GM20431 (cell line): ENCODE measurements around the gene TRAPPC10.

ENCODE experiments used
- in situ Hi-C: fragments of 300-500 bp; cut with MseI, MboI; formaldehyde crosslinking; loops from one replicate; pipeline ENCODE4 v1.15.0; 2020; ENCODE audit warnings: low sequenced_read_pairs; ENCODE audit not compliant: unreplicated experiment

The TRAPPC10 gene

DNA sequence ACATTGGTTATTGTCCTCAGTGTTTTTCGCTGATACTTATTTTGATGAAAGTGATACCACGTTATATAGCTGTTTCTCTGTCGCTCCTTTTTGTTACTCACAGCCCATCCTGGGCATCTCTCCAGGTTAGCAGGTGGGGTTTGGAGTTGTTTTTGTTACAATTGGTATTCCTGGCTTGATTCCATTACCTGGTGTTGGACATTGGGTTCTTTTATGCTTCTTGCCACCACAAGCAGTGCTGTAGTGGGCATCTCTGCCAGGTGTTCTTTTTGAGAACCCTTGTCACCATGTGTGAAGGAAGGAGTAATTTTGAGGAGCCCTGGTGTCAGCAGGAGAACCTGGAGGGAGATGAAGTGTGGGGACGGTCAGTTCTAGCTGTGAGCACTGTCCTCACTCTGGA, 47.6 kb downstream of the TRAPPC10 start:
- in situ Hi-C loops = no loop called here

DNA sequence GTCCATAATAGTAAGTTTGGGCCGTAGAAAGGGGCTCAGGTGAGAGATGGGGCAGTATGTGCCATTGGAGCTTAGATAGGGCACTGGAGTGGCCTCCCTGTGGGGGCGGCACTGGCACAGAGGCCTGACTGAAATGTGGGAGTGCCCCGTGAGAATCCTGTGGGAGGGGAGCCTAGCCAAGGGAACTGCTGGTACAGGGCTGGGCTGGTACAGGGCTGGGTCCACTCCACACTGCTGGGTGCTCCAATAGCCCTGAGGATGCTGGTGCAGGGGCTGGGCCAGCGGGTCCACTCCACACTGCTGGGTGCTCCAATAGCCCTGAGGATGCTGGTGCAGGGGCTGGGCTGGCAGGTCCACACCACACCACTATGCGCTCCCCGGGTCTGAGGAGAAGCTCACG, 50.3 kb downstream of the TRAPPC10 start:
- in situ Hi-C loops = no loop called here

- in situ Hi-C loops = no loop called here
Observed at GRCh38 chr21:44063151-44063912, 51.2 kb downstream of the TRAPPC10 start.

- in situ Hi-C loops = no loop called here
Observed at GRCh38 chr21:44064852-44065403, 52.8 kb downstream of the TRAPPC10 start.

DNA sequence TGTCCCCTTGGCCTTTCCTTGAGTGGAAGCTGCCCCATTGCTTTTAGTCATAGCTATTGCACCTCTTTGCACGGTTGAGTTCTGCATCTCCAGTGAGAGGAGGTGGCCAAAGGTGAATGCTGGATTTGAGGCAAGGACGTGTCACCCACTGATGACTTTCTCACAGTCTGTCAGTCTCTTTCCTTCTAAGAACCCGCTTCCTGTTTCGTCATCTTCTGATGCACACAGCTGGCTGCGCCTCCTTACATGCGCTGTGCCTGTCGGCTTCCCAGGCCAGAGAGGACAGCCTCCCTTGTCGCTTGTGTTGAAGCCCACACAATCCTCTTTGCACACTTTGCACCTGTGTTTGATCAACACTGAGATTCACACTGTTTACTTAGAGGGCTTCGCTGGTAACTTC, 53.3 kb downstream of the TRAPPC10 start:
- in situ Hi-C loops = no loop called here

- in situ Hi-C loops = no loop called here
Observed at GRCh38 chr21:44066116-44066515, 54.0 kb downstream of the TRAPPC10 start.

GRCh38 chr21:44067011-44067839, 55.1 kb downstream of the TRAPPC10 start:
- in situ Hi-C loops = no loop called here

GRCh38 chr21:44070391-44070790, 58.3 kb downstream of the TRAPPC10 start:
- in situ Hi-C loops = no loop called here

- in situ Hi-C loops = no loop called here
Observed at GRCh38 chr21:44071359-44072104, 59.4 kb downstream of the TRAPPC10 start.

GRCh38 chr21:44072111-44072510, 60.0 kb downstream of the TRAPPC10 start:
- in situ Hi-C loops = no loop called here

GRCh38 chr21:44074315-44074958, 62.3 kb downstream of the TRAPPC10 start:
- in situ Hi-C loops = no loop called here

- in situ Hi-C loops = no loop called here
Observed at GRCh38 chr21:44076316-44076715, 64.2 kb downstream of the TRAPPC10 start.

GRCh38 chr21:44078411-44078981, 66.4 kb downstream of the TRAPPC10 start:
- in situ Hi-C loops = no loop called here

DNA sequence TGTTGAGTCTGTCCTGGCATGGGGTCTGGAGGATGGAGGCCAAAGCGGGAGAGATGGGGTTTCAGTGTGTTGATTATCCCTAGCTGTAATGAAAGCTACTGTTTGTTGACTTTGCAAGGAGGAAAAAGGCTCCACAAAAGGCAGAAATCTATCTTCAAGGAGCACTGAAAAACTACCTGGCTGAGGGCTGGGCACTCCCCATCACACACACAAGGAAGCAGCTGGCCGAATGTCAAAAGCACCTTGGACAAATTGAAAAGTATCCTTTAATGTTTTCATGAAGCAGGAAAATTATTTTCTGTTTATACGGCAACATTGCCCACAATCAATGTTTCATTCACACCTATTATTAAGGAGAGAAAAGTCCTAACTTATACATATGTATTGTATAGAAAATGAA, 67.3 kb downstream of the TRAPPC10 start:
- in situ Hi-C loops = no loop called here

- in situ Hi-C loops = no loop called here
Observed at GRCh38 chr21:44079846-44080245, 67.7 kb downstream of the TRAPPC10 start.

DNA sequence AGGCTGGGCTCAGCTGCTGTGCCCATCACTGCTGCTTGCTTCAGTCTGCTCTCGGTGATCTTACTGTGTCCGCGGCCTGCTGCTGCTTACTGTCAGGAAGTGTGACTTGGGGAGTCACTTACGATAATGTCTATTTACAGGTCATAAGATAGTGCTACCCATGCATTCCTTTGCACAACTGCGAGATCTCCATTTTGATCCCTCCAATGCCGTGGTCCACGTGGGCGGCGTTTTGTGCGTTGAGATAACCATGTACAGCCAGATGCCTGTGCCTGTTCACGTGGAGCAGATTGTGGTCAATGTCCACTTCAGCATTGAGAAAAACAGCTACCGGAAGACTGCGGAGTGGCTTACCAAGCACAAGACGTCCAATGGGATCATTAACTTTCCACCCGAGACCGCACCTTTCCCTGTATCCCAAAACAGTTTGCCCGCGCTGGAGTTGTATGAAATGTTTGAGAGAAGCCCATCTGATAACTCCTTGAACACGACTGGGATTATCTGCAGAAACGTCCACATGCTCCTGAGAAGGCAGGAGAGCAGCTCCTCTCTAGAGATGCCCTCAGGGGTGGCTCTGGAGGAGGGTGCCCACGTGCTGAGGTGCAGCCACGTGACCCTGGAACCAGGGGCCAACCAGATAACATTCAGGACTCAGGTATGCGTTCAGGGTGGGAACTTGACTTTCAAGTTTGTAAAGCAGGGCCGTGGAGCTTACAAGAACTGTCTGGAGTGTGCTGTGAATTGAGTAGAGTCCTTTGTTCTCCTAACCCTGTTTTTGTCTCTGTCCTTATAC, 70.7 kb downstream of the TRAPPC10 start:
- in situ Hi-C loops = no loop called here

DNA sequence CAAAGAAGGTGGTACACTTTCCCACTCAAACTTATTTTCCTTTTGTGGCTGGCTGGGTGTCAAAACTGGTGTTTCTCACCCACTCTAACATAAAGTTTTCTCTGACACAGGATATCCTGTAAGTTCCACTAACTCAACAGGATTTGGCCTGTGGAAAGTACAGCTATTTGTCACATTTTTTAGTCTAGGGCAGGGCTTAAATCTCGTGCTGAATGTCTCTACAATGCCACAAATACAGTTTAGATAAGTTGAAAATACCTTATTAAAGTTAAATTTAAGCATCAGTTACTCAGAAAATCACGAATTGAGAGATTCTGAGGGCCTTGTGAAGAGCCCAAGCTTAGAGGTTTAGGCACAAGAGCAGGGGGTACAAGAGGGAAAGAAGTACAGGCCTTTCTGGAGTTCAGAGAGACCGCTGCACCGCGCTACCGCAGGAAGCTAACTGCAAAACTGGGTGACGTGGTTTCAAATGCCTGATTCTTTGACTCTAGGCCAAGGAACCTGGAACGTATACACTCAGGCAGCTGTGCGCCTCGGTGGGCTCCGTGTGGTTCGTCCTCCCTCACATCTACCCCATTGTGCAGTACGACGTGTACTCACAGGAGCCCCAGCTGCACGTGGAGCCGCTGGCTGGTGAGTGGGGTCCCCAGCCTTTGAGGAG, 71.7 kb downstream of the TRAPPC10 start:
- in situ Hi-C loops = no loop called here

GRCh38 chr21:44084496-44085241, 72.6 kb downstream of the TRAPPC10 start:
- in situ Hi-C loops = no loop called here
